GM21786 (cell line): ENCODE results near the gene XPA.

Experiments used
- ATAC-seq: cut with Tn5 transposase; IDR thresholded peaks from one replicate; pipeline ENCODE4 v1.9.1; 2021; ENCODE audit not compliant: unreplicated experiment

Gene XPA

DNA sequence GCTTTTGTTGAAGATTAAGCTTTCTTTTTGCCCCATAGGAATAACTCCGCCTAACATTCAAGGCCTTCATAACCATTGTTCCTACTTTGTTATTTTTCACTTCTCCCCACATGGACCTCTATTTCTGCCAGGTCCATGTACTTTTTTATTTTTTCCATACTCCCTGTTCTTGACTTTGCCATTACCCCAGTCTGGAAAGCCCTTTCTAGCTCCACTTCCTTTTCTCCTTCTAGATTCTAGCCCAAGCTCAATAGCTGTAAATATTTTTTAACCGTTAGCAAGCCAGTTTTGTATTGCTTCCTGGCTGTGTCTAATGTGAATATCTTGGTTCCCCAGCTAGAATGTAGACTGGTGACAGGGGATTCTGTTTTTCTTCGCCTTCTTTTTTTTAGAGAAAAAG lies 37.4 kb downstream of the XPA start:
- no peak for ATAC-seq

DNA sequence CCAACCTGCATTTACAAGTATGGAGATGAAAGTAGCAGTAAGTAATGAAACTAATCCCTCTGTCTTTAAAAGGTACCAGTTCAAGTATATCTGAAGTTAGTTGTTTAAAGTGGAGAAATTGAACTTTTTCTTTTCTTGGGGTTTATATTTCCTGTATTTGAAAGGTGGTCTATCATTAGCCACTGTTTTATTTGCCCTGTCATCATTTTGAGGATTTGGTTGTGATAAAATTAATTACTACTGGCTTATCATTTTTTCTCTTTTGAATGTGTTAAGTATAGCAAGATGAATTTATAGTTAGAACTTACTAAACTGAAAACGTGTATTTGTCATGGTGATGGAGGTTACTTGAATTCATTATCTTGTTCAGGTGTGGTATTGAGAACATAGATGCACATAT lies 38.4 kb downstream of the XPA start:
- ATAC-seq, result no peak

DNA sequence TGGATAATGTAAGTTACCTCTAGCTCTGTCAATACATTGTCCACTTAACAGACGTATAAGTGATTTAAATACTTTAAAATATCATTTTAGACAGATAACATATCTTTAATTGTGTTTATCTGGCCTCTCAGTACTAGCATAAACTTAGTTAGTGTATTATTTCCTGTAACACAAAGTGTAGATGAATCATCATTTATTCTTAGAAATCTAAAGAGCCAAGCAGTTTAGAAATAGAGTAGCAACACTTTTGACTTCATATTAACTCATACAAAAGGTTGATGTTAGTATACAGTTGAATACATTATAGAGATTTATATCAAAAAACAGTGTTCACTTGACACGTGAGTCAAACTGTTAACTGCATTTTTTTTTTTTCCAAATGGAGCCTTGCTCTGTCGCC lies 45.5 kb downstream of the XPA start:
- no peak for ATAC-seq

GRCh38 chr9:97647996-97648395 lies 49.1 kb downstream of the XPA start:
- ATAC-seq, result no peak

DNA sequence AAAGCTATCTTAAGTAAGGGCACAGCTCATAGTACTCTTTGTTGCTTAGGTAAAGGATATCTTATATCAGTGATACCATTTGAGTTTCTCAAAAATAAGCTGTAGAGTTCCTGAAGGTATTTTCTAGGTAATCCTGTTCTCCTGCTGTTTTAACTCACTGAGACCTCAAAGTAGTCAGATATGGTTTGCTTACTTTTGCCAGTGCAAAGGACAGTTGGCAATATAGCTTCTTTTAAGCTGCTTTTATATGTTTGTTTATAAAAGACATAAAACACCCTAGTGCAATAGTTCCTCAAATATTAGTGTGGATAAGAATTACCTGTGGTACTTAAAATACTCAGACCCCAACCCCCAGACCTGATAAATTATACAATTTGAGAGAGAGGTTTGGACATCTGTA lies 51.4 kb downstream of the XPA start:
- no peak for ATAC-seq

- ATAC-seq, result no peak
Measured at GRCh38 chr9:97640325-97640724, 56.8 kb downstream of the XPA start.

DNA sequence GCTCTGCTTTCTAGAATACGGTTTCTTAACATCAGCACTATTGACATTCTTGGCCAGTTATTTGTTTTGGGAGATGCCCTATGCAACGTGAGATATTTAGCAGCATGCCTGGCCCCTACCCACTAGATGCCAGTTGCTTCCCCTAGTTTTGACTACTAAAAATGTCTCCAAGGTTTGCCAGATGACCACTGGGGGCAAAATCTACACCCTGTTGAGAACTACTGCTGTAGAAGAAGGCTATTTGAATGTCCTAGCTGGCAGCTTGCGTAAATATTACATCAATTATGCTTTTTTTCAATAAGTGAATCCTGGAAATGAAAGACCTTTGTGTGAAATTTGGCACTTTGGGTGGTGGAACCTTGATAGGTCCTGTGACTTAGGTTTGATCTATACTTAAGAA lies 58.5 kb downstream of the XPA start:
- ATAC-seq, result no peak

DNA sequence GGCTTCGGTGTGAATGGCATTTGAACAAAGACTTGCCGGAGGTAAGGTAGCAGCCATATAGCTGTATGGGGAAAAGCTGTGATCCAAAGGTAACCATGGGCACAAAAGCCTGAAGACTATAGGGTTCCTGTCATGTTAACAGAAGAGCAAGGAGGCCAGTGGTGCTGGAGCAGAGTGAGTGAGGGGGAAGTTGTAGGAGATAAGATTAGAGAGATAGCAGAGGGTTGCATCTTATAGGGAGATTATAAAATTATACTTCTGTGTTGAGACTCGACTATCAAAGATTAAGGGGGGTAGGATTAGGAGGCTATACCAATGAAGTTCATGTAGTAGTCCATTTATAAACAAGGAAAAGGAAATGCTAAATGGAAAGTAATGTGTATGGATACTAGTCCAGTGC lies 60.2 kb downstream of the XPA start:
- ATAC-seq, result no peak

GRCh38 chr9:97635026-97635425 lies 62.1 kb downstream of the XPA start:
- no peak for ATAC-seq

- no peak for ATAC-seq
Measured at GRCh38 chr9:97633859-97634490, 63.2 kb downstream of the XPA start.

GRCh38 chr9:97632985-97633858 lies 63.9 kb downstream of the XPA start, which contains the start of the genes NCBP1 and TSTD2:
TSS of gene NCBP1 (plus strand) at chr9:97633821. CDS start at chr9:97633882, 61 bp downstream.
TSS of gene TSTD2 (minus strand) at chr9:97633368. CDS start at chr9:97627562, 5,806 bp downstream.
- ATAC-seq, result peak; percentile 83

DNA sequence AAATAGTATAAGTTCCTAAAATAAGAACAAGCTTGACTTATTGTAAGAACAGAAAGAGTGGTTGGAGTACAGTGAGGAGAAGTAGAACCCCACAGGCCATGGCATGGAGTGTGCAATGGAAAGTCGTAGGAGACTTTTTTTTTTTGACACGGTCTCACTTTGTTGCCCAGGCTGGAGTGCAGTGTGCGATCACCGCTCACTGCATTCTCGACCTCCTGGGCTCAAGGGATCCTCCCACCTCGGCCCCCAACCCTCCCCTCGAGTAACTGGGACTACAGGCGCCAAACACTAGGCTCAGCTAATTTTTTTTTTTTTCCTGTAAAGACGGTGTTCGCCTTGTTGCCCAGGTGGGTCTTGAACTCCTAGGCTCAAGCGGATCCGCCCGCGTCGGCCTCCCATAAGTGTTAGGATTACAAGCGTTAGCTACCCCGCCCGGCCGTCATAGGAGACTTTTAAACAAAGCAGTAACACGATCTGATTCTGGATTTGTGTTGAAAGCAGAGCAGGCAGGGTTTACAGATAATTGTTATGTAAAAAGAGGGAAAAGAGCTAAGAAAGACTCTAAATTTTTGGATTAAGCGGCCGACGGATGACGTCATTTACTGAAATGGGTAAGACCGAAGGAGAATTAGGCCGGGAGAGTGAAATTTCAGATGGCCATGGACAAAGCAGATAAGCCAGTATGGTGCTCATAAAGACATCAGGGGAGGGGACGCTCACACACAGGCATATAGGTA lies 64.7 kb downstream of the XPA start:
- peak; percentile 4 for ATAC-seq

DNA sequence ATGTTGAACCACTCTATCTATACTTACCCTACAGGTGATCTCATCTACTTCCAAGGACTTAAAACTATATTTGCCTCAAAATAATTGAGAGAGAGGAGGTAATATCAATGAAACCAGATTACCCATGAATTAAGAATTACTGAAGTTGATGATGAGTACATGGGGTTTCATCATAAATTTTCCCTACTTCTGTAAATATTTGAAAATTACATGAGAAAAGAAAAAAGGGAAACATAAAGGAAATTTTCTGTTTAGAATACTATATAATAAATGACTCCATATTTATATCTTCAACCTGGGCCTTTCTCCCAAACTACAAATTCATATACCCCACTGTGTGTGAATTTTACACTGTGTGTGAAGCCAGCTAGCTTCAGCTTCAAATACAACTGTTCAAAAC lies 66.5 kb downstream of the XPA start:
- no peak for ATAC-seq

- ATAC-seq, result no peak
Measured at GRCh38 chr9:97629156-97629555, 68.0 kb downstream of the XPA start.

- no peak for ATAC-seq
Measured at GRCh38 chr9:97628668-97629067, 68.5 kb downstream of the XPA start.

DNA sequence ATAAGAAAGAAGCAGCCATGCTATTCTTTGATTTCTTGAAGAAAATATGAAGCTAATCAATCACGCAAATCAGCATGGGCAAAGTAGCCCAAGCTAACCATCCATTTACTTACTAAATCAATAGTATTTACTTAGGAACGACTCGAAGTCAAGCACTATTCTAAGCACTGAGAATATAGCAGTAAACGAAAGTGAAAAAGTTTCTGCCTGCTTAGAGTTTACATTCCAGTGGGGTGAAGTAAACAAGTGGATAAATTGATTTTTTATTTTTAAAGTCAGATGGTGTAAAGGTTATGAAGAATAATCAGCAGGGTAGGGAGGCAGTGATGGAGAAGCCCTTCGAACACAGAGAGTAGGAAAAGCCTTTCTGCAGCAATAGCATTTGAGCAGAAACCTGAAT lies 69.5 kb downstream of the XPA start:
- ATAC-seq, result no peak

GRCh38 chr9:97625620-97626019 lies 71.5 kb downstream of the XPA start:
- no peak for ATAC-seq
